Vagina (tissue), 2 donors: ENCODE results near the gene ESR1. TPM values are rescaled to one million over a fixed set of nuclear protein-coding genes. Genes with fewer than 3 reads are reported as not detected.
A peak's percentile ranks its signal among the peaks of the same experiment; 100 is the strongest.

Source experiments
- DNase-seq, 2 donors: peaks; one replicate each; pipeline ENCODE4 v3.0.0-alpha.2; 2017; ENCODE audit errors: extremely low spot score in 2 of 2
- H3K27ac ChIP-seq: fragments of 200-600 bp; sonication (generic); one replicate; pipeline ENCODE4 v1.5.1; 2019
- H3K27me3 ChIP-seq: fragments of 200-600 bp; sonication (generic); one replicate; pipeline ENCODE4 v1.5.1; 2019
- H3K36me3 ChIP-seq, 2 donors: fragments of 200-600 bp; sonication (generic); one replicate each; pipeline ENCODE4 v1.5.1; 2017 to 2019
- H3K4me1 ChIP-seq: fragments of 200-600 bp; sonication (generic); one replicate; pipeline ENCODE4 v1.5.1; 2019
- H3K4me3 ChIP-seq, 2 donors: fragments of 200-600 bp; sonication (generic); 1 replicate in 1 of 2; 2 replicates in 1 of 2; pipeline ENCODE4 v1.5.1; 2016 to 2019
- H3K9me3 ChIP-seq: fragments of 200-600 bp; sonication (generic); one replicate; pipeline ENCODE4 v1.5.1; 2019
- POLR2A ChIP-seq, 2 donors: fragments of 450-650 bp; IDR thresholded peaks; one replicate each; pipeline ENCODE4 v1.6.1; 2017; ENCODE audit warnings: antibody characterized with exemption in 2 of 2, mild to moderate bottlenecking in 2 of 2, moderate library complexity in 2 of 2
- POLR2AphosphoS5 ChIP-seq, 2 donors: sonication (generic); formaldehyde crosslinking; IDR thresholded peaks; one replicate each; pipeline ENCODE4 v1.9.0; 2017; ENCODE audit warnings: antibody characterized with exemption in 2 of 2, mild to moderate bottlenecking in 2 of 2, low read depth in 1 of 2; ENCODE audit not compliant: insufficient read depth in 1 of 2
- intact Hi-C: fragments of 100-400 bp; cut with DNase I; formaldehyde crosslinking; loops from one replicate; pipeline ENCODE4 v1.15.1; 2023
- total RNA-seq: library from RNA; depleted of rRNA; stranded (reverse); fragments of >200 nt; gene quantifications from one replicate; pipeline ENCODE4 v1.2.3, GENCODE V29; 2016
- TF ChIP-seq, protein P1 (sequence below), 3 experiments: fragments of 450-650 bp in 2 of 3; fragments of 200-600 bp in 1 of 3; sonication (generic) in 1 of 3; IDR thresholded peaks; one replicate each; pipeline ENCODE4 v1.5.1; 2017 to 2019; ENCODE audit warnings: antibody characterized with exemption in 3 of 3, mild to moderate bottlenecking in 2 of 3, moderate library complexity in 2 of 3

Gene ESR1
- total RNA-seq, 1 donor from 2014 or later, result 50.3 TPM

GRCh38 chr6:151875524-151875923 lies 68.0 kb downstream of the ESR1 start:
- Histone ChIP-seq H3K4me3 (no peak overlapping the region), H3K27ac (peak overlapping the region; percentile 36), H3K27me3 (no peaks in the 10 kb centered on the region), H3K4me1 (peaks cover 61% of the 10 kb centered on the region), H3K9me3 (no peaks in the 10 kb centered on the region), H3K36me3 (peaks cover 0 to 8% of the 10 kb centered on the region in 2 donors)
- no peak for DNase-seq
- no peak for TF ChIP-seq POLR2AphosphoS5 (IDR thresholded peaks at IDR 0.05; ENCODE audit: insufficient read depth in 1 of 2, low read depth in 1 of 2)
- TF ChIP-seq POLR2A (IDR thresholded peaks at IDR 0.05), result no peak
- TF ChIP-seq, protein P1, sequence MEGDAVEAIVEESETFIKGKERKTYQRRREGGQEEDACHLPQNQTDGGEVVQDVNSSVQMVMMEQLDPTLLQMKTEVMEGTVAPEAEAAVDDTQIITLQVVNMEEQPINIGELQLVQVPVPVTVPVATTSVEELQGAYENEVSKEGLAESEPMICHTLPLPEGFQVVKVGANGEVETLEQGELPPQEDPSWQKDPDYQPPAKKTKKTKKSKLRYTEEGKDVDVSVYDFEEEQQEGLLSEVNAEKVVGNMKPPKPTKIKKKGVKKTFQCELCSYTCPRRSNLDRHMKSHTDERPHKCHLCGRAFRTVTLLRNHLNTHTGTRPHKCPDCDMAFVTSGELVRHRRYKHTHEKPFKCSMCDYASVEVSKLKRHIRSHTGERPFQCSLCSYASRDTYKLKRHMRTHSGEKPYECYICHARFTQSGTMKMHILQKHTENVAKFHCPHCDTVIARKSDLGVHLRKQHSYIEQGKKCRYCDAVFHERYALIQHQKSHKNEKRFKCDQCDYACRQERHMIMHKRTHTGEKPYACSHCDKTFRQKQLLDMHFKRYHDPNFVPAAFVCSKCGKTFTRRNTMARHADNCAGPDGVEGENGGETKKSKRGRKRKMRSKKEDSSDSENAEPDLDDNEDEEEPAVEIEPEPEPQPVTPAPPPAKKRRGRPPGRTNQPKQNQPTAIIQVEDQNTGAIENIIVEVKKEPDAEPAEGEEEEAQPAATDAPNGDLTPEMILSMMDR (IDR thresholded peaks at IDR 0.05), result no peak
- intact Hi-C loops, result no loop called here

DNA sequence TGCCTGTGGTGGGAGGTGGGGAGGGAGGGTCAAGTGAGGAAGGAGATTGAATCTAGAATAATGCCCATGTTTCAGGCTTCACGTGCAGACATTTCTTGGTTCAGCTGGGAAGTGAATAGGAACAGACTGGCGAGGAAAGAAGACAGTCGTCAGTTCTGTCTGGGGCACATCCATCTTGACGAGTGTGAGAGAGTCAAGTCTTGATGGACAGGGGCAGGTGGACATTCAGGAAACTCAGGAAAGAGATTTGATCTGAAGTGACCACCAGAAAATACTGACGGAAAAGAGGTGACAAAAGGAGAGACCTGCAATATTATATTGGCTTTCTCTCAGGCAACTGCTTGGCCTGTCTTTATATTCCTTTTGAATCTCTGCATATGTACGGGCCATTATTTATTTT lies 68.6 kb downstream of the ESR1 start:
- Histone ChIP-seq H3K9me3 (no peaks in the 10 kb centered on the region), H3K36me3 (peaks cover 0 to 2% of the 10 kb centered on the region in 2 donors), H3K27me3 (no peaks in the 10 kb centered on the region), H3K4me3 (no peak overlapping the region), H3K27ac (no peak overlapping the region), H3K4me1 (peaks cover 63% of the 10 kb centered on the region)
- no peak for DNase-seq
- TF ChIP-seq POLR2A (IDR thresholded peaks at IDR 0.05) (no peak), POLR2AphosphoS5 (IDR thresholded peaks at IDR 0.05; ENCODE audit: insufficient read depth in 1 of 2, low read depth in 1 of 2) (no peak)
- TF ChIP-seq, protein P1 (IDR thresholded peaks at IDR 0.05), result no peak
- intact Hi-C loops, result no loop called here

- H3K4me3 ChIP-seq, result no peak overlapping the region
- no peaks in the 10 kb centered on the region for H3K9me3 ChIP-seq
- H3K36me3 ChIP-seq, result peaks cover 0 to 2% of the 10 kb centered on the region in 2 donors
- intact Hi-C loops, result no loop called here
- TF ChIP-seq POLR2AphosphoS5 (IDR thresholded peaks at IDR 0.05; ENCODE audit: insufficient read depth in 1 of 2, low read depth in 1 of 2) (no peak), POLR2A (IDR thresholded peaks at IDR 0.05) (no peak)
- TF ChIP-seq, protein P1 (IDR thresholded peaks at IDR 0.05), result no peak
- no peak overlapping the region for H3K27ac ChIP-seq
- peaks cover 64% of the 10 kb centered on the region for H3K4me1 ChIP-seq
- no peaks in the 10 kb centered on the region for H3K27me3 ChIP-seq
- DNase-seq, result no peak
These were observed 70.0 kb downstream of the ESR1 start for GRCh38 chr6:151877458-151877857.

DNA sequence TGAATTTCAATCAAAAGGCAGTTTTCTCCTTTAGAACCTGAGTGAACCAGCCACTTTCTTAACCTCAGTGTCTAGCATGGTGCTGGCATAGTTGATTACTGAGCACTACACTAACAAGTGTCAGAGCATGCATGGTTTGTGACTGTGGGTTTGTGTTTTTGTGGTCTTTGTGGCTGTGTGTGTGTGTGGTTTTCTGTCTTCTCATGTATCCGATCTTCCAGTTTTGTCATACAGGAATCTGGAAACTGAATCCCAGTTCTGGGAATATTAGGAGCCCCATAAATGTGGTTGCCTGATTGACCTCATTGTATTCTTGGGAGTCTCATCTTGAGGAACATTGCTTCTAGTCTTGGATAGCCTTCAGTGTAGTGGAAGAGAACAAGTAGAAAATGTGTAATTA lies 73.7 kb downstream of the ESR1 start:
- intact Hi-C loops, result no loop called here
- H3K27ac ChIP-seq, result no peak overlapping the region
- no peak for DNase-seq
- H3K9me3 ChIP-seq, result no peaks in the 10 kb centered on the region
- no peak overlapping the region for H3K4me3 ChIP-seq
- H3K36me3 ChIP-seq, result peaks cover 0 to 6% of the 10 kb centered on the region in 2 donors
- H3K4me1 ChIP-seq, result peaks cover 54% of the 10 kb centered on the region
- no peaks in the 10 kb centered on the region for H3K27me3 ChIP-seq
- TF ChIP-seq POLR2AphosphoS5 (IDR thresholded peaks at IDR 0.05; ENCODE audit: insufficient read depth in 1 of 2, low read depth in 1 of 2) (no peak), POLR2A (IDR thresholded peaks at IDR 0.05) (no peak)
- TF ChIP-seq, protein P1 (IDR thresholded peaks at IDR 0.05), result no peak

GRCh38 chr6:151882206-151882605 lies 74.7 kb downstream of the ESR1 start:
- no peak overlapping the region for H3K4me3 ChIP-seq
- peaks cover 45% of the 10 kb centered on the region for H3K4me1 ChIP-seq
- no peaks in the 10 kb centered on the region for H3K27me3 ChIP-seq
- intact Hi-C loops, result no loop called here
- no peak for TF ChIP-seq POLR2A (IDR thresholded peaks at IDR 0.05)
- TF ChIP-seq, protein P1 (IDR thresholded peaks at IDR 0.05), result no peak
- TF ChIP-seq POLR2AphosphoS5 (IDR thresholded peaks at IDR 0.05; ENCODE audit: insufficient read depth in 1 of 2, low read depth in 1 of 2), result no peak
- no peaks in the 10 kb centered on the region for H3K9me3 ChIP-seq
- no peak overlapping the region for H3K27ac ChIP-seq
- no peak for DNase-seq
- H3K36me3 ChIP-seq, result peaks cover 0 to 6% of the 10 kb centered on the region in 2 donors
